Fibroblast of the aortic adventitia (primary cell): ENCODE measurements around the gene CKB. TPM values are rescaled to one million over a fixed set of nuclear protein-coding genes. Genes with fewer than 3 reads are reported as not detected.

Experiments used
- DNase-seq: peaks from one replicate; pipeline ENCODE4 v3.0.0-alpha.2; 2010; ENCODE audit warnings: low read depth
- H3K4me3 ChIP-seq: 2 replicates; pipeline ENCODE4 v1.5.1; 2011; ENCODE audit warnings: low read depth, mild to moderate bottlenecking, control low read depth, low read length, moderate library complexity
- total RNA-seq: library from RNA; depleted of rRNA; stranded (reverse); fragments of >200 nt; gene quantifications from 2 replicates; pipeline ENCODE4 v1.2.3, GENCODE V29; 2012; ENCODE audit warnings: low replicate concordance
- TF ChIP-seq, protein P1 (sequence below): IDR thresholded peaks from 2 replicates; pipeline ENCODE4 v1.5.1; 2011; ENCODE audit warnings: mild to moderate bottlenecking, low read length, control low read depth, inconsistent platforms; ENCODE audit not compliant: insufficient read depth

The CKB gene
- total RNA-seq, 1 donor = 17.6 TPM

DNA sequence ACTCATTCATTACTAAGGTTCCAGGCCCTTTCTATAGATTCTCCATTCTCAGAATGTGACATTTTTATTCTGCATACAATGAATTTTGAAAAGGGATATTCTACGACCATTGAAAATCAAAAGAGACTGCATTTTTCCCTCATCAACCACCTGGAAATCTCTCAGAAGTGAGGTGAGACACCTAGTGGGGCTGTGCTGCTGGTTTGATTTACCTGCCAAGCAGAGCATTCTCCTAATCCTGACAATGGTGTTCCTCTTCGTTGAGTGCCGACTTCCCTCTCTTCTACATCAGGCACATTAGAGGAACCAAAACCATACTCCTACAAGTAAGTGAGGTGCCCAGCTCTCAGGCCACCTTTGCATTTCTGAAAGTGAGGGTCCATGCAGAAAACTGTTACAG, 14.9 kb downstream of the CKB start:
- TF ChIP-seq, protein P1, sequence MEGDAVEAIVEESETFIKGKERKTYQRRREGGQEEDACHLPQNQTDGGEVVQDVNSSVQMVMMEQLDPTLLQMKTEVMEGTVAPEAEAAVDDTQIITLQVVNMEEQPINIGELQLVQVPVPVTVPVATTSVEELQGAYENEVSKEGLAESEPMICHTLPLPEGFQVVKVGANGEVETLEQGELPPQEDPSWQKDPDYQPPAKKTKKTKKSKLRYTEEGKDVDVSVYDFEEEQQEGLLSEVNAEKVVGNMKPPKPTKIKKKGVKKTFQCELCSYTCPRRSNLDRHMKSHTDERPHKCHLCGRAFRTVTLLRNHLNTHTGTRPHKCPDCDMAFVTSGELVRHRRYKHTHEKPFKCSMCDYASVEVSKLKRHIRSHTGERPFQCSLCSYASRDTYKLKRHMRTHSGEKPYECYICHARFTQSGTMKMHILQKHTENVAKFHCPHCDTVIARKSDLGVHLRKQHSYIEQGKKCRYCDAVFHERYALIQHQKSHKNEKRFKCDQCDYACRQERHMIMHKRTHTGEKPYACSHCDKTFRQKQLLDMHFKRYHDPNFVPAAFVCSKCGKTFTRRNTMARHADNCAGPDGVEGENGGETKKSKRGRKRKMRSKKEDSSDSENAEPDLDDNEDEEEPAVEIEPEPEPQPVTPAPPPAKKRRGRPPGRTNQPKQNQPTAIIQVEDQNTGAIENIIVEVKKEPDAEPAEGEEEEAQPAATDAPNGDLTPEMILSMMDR = no peak
- DNase-seq = no peak
- H3K4me3 ChIP-seq = no peak overlapping the region

DNA sequence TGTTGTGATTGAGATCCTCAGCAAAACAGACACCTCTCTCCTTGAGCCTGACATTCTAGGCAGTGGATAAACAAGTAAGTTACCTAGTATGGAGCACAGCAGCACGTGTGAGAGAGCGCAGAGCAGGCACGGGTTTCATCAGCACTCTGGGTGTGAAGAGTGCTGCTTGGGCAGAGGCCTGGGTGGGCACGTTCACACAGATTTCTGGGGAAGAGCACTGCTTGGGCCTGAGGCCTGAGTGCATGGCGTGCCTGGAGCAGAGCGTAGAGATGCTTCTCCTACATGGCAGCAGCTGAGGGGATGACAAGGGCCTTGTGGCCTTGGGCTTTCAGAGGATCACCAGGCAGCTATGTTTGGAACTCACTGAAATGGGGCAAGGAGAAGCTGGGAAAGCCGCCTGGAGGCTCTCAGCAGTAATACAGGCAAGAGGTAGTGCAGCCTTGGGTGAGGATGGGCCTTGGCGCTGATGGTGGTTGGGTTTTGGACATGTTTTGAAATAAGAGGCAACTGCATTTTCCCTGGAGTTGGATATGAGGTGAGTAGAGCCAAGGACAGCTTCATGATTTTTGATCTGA, 17.6 kb downstream of the CKB start:
- TF ChIP-seq, protein P1 = peak; percentile 15
- H3K4me3 ChIP-seq = no peak overlapping the region
- DNase-seq = no peak

DNA sequence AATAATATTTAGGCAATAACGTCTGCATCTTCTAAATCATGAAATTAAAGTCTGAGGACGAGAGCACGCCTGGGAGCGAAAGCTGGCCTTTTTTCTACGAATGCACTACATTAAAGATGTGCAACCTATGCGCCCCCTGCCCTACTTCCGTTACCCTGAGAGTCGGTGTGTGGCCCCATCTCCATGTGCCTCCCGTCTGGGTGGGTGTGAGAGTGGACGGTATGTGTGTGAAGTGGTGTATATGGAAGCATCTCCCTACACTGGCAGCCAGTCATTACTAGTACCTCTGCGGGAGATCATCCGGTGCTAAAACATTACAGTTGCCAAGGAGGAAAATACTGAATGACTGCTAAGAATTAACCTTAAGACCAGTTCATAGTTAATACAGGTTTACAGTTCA, 19.3 kb downstream of the CKB start:
- DNase-seq = no peak
- TF ChIP-seq, protein P1 = no peak
- no peak overlapping the region for H3K4me3 ChIP-seq

DNA sequence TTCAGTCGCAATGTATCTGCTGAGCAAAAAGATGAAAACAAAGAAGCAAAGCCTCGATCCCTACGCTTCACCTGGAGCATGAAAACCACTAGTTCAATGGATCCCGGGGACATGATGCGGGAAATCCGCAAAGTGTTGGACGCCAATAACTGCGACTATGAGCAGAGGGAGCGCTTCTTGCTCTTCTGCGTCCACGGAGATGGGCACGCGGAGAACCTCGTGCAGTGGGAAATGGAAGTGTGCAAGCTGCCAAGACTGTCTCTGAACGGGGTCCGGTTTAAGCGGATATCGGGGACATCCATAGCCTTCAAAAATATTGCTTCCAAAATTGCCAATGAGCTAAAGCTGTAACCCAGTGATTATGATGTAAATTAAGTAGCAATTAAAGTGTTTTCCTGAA, 19.8 kb downstream of the CKB start:
- TF ChIP-seq, protein P1 = no peak
- no peak for DNase-seq
- no peak overlapping the region for H3K4me3 ChIP-seq

DNA sequence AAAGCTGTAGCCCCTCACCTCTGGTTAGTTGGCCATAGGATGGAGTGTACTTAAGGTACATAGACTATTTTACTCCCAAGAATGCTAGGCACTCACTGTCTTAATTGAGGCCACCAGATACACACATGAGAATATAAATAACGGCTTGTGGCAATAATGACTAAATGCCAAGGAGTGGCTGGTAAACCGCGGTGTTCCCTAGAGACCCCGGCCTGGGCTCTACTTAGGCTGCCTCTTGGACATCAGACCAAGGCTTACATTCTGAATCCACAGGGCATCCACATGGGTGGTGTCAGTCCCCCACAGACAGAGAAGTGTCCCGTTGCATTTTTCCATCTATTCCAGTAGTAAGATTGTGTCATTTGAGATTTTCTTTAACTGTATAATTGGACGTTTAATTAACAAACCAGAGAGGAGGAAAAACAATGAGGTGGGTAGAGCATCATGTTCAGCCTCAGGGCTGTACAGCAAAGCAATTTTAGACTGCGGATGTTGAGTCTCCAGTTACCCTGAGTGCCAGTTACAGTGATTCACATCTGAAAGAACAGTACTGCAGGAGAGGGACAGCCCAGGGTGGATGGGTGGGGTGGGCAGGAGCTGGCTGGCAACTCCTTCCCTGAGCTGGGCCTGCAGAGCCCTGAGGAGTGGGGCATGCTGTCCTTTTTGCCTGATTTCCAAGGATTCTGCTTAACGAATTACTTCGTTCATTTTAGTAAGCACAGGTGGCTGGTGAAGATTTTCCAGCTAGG, 20.5 kb downstream of the CKB start:
- no peak for DNase-seq
- H3K4me3 ChIP-seq = no peak overlapping the region

DNA sequence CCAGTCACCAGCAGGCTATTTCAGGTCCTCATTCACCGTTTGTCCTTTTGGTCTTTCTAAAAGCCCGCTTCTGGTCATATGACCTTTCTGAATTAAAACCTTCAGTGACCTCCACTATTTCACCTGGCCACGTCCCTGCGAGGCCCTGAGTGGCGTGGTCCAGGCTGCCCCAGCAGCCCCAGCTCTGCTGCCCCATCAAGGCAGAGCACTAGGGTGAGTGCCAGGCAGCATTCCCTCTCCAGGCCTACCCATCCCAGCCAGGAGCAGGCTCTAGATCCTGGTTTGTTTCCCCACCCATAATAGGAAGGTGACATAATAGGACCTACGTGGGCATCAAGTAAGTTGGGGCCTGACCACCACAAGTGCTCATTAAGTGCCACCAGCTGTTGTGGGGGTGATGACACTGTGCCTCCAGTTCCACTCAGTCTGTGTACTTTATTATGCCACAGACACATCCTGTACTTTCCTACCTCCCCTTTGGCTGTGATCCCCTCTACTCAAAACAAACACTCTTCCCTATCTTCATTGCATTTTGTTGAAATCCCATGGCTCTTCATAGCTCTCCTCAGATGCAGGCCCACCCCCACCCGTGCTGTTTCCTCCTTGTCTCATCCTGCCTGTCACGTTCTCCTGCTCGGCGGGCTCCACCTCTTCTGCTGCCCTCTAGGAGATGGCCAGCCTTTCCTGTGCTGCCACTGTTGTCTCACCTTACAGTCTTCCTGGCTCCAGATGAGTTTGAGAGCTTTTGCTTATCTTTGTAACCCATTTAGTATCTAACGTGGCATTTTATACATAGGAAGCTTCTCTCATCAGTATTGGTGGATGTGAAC, 21.4 kb downstream of the CKB start:
- DNase-seq = no peak
- H3K4me3 ChIP-seq = no peak overlapping the region
- TF ChIP-seq, protein P1 = no peak

More for the DNA sequence above, 20.5 kb downstream of the CKB start:
- TF ChIP-seq, protein P1 = no peak
